Chondrocyte (in vitro differentiated cells): Measurements from ENCODE around the gene WDR1. TPM values are rescaled to one million over a fixed set of nuclear protein-coding genes. Genes with fewer than 3 reads are reported as not detected.

Experiments
- DNase-seq: peaks from one replicate; pipeline ENCODE4 v3.0.0; 2021; ENCODE audit warnings: mixed read lengths, low spot score
- H3K27ac Mint-ChIP-seq: one replicate; pipeline ENCODE4 v1.8.0; 2021; ENCODE audit warnings: mild to moderate bottlenecking, moderate library complexity, mixed read lengths; ENCODE audit not compliant: unreplicated experiment
- H3K27me3 Mint-ChIP-seq: 2 replicates; pipeline ENCODE4 v1.8.0; 2021; ENCODE audit warnings: low read depth, mixed read lengths
- H3K36me3 Mint-ChIP-seq: 2 replicates; pipeline ENCODE4 v1.8.0; 2021; ENCODE audit warnings: low read depth, mixed read lengths
- H3K4me1 Mint-ChIP-seq: 2 replicates; pipeline ENCODE4 v1.8.0; 2021; ENCODE audit warnings: low read depth, mild to moderate bottlenecking, mixed read lengths
- H3K4me3 Mint-ChIP-seq: one replicate; pipeline ENCODE4 v1.8.0; 2021; ENCODE audit warnings: mild to moderate bottlenecking, moderate library complexity, mixed read lengths; ENCODE audit not compliant: unreplicated experiment
- H3K9me3 Mint-ChIP-seq: 2 replicates; pipeline ENCODE4 v1.8.0; 2021; ENCODE audit warnings: low read depth, mixed read lengths
- CTCF ChIP-seq: fragments of 200-600 bp; sonication (generic); IDR thresholded peaks from 2 replicates; pipeline ENCODE4 v1.5.0; 2021; ENCODE audit warnings: antibody characterized with exemption, mild to moderate bottlenecking, moderate library complexity
- total RNA-seq: library from RNA; stranded (reverse); gene quantifications from 3 replicates; pipeline ENCODE4 v1.2.1, GENCODE V29; 2021

Gene WDR1
- total RNA-seq, 1 donor from 2014 or later: 483 TPM

GRCh38 chr4:10077483-10078335, 38.9 kb downstream of the WDR1 start:
- no peaks in the 10 kb centered on the region for H3K9me3 Mint-ChIP-seq
- no peak for TF ChIP-seq CTCF
- H3K27me3 Mint-ChIP-seq: no peaks in the 10 kb centered on the region
- peaks cover 9% of the 10 kb centered on the region for H3K4me1 Mint-ChIP-seq
- H3K4me3 Mint-ChIP-seq: no peak overlapping the region
- H3K27ac Mint-ChIP-seq: no peak overlapping the region
- peaks cover 52% of the 10 kb centered on the region for H3K36me3 Mint-ChIP-seq
- peak; percentile 91 for DNase-seq

- no peak for TF ChIP-seq CTCF
- Mint-ChIP-seq H3K27ac (peak overlapping the region; percentile 22), H3K36me3 (peaks cover 53% of the 10 kb centered on the region), H3K27me3 (no peaks in the 10 kb centered on the region), H3K9me3 (no peaks in the 10 kb centered on the region), H3K4me3 (no peak overlapping the region), H3K4me1 (peaks cover 9% of the 10 kb centered on the region)
- no peak for DNase-seq
Observed at GRCh38 chr4:10077076-10077475, 39.5 kb downstream of the WDR1 start.

- H3K36me3 Mint-ChIP-seq: peaks cover 49% of the 10 kb centered on the region
- H3K4me1 Mint-ChIP-seq: peaks cover 9% of the 10 kb centered on the region
- H3K27ac Mint-ChIP-seq: peak overlapping the region; percentile 32
- no peaks in the 10 kb centered on the region for H3K9me3 Mint-ChIP-seq
- H3K27me3 Mint-ChIP-seq: no peaks in the 10 kb centered on the region
- no peak for TF ChIP-seq CTCF
- DNase-seq: no peak
- H3K4me3 Mint-ChIP-seq: no peak overlapping the region
Observed at GRCh38 chr4:10075953-10076391, 40.6 kb downstream of the WDR1 start.

GRCh38 chr4:10075158-10075863, 41.3 kb downstream of the WDR1 start:
- no peak overlapping the region for H3K4me3 Mint-ChIP-seq
- H3K4me1 Mint-ChIP-seq: peaks cover 9% of the 10 kb centered on the region
- no peak for DNase-seq
- no peak overlapping the region for H3K27ac Mint-ChIP-seq
- no peaks in the 10 kb centered on the region for H3K9me3 Mint-ChIP-seq
- TF ChIP-seq CTCF: no peak
- no peaks in the 10 kb centered on the region for H3K27me3 Mint-ChIP-seq
- H3K36me3 Mint-ChIP-seq: peaks cover 46% of the 10 kb centered on the region

- Mint-ChIP-seq H3K4me3 (no peak overlapping the region), H3K36me3 (peaks cover 47% of the 10 kb centered on the region), H3K4me1 (peaks cover 9% of the 10 kb centered on the region), H3K27me3 (no peaks in the 10 kb centered on the region), H3K27ac (peak overlapping the region; percentile 51), H3K9me3 (no peaks in the 10 kb centered on the region)
- TF ChIP-seq CTCF: peak; percentile 75
- DNase-seq: no peak
Observed at GRCh38 chr4:10074767-10075105, 41.9 kb downstream of the WDR1 start.
